ENCODE results near the gene DENND11.
A peak's percentile ranks its signal among the peaks of the same experiment; 100 is the strongest.

- TF ChIP-seq, protein P1, sequence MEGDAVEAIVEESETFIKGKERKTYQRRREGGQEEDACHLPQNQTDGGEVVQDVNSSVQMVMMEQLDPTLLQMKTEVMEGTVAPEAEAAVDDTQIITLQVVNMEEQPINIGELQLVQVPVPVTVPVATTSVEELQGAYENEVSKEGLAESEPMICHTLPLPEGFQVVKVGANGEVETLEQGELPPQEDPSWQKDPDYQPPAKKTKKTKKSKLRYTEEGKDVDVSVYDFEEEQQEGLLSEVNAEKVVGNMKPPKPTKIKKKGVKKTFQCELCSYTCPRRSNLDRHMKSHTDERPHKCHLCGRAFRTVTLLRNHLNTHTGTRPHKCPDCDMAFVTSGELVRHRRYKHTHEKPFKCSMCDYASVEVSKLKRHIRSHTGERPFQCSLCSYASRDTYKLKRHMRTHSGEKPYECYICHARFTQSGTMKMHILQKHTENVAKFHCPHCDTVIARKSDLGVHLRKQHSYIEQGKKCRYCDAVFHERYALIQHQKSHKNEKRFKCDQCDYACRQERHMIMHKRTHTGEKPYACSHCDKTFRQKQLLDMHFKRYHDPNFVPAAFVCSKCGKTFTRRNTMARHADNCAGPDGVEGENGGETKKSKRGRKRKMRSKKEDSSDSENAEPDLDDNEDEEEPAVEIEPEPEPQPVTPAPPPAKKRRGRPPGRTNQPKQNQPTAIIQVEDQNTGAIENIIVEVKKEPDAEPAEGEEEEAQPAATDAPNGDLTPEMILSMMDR (IDR thresholded peaks at IDR 0.05 in 4 of 5, conservative IDR thresholded peaks at IDR 0.05 in 1 of 5), result peak in 1 of 5 experiments; percentile 34
- TF ChIP-seq POLR2A (IDR thresholded peaks at IDR 0.05), result no peak
Measured at GRCh38 chr7:141674702-141675101, 27.3 kb downstream of the DENND11 start.
